ENCODE results near the gene MBP.

DNA sequence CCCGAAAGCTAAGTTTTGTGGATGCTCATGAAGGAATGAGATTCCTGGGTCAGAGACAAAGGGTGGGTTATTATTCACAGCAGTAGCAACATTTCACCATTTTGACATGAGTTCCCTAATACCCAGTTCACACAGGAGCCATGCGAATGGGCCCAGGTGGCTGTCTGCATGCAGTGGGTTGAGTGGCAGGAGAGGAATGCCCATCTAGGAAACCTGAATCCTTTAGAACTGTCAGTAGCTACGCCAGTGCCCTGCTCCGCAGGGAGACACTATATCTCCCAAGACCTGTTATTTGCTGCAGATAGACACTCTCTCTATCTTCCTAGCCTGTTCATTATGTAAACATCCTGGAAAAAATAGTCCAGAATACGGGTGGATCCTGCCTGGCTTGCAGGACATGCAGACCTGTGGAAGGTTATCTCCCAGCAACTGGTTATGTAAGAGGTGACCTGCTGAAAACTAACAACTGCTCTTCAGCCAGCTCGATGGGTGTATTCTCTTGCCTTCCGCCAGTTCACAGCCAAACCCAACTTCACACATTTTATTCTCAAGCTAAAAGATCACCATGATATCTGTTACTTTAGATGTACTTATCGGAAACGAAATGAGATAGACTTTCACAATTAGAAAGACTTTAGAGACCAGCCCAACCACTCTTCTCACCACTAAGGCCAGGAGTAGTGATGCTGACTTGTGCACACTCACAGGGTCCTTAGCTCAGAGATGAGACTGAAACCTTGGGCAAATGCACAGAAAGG is 59.1 kb downstream of the MBP start:
- TF ChIP-seq, protein P1, sequence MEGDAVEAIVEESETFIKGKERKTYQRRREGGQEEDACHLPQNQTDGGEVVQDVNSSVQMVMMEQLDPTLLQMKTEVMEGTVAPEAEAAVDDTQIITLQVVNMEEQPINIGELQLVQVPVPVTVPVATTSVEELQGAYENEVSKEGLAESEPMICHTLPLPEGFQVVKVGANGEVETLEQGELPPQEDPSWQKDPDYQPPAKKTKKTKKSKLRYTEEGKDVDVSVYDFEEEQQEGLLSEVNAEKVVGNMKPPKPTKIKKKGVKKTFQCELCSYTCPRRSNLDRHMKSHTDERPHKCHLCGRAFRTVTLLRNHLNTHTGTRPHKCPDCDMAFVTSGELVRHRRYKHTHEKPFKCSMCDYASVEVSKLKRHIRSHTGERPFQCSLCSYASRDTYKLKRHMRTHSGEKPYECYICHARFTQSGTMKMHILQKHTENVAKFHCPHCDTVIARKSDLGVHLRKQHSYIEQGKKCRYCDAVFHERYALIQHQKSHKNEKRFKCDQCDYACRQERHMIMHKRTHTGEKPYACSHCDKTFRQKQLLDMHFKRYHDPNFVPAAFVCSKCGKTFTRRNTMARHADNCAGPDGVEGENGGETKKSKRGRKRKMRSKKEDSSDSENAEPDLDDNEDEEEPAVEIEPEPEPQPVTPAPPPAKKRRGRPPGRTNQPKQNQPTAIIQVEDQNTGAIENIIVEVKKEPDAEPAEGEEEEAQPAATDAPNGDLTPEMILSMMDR (conservative IDR thresholded peaks at IDR 0.05; ENCODE audit: low read depth, low read length): no peak
- no peak for TF ChIP-seq EZH2phosphoT487 (IDR thresholded peaks at IDR 0.05; ENCODE audit: borderline replicate concordance, low read length)

Data from PC-3 (cell line).